Endothelial cell of umbilical vein (primary cell): ENCODE data around the gene DLX6.

Experiments used
- MYC ChIP-seq: IDR thresholded peaks from one replicate; pipeline ENCODE4 v1.6.1; 2011; ENCODE audit warnings: mild to moderate bottlenecking, low read depth, low read length
- POLR2A ChIP-seq: IDR thresholded peaks from 2 replicates; pipeline ENCODE4 v1.6.1; 2012; ENCODE audit warnings: low read depth, mild to moderate bottlenecking, control low read depth, low read length
- POLR2AphosphoS5 ChIP-seq: IDR thresholded peaks from 2 replicates; pipeline ENCODE4 v1.6.1; 2012; ENCODE audit warnings: low read depth, mild to moderate bottlenecking, control low read depth, low read length, moderate library complexity; ENCODE audit not compliant: insufficient read depth
- TF ChIP-seq, protein P1 (sequence below), 2 donors: IDR thresholded peaks; 1 replicate in 1 of 2; 2 replicates in 1 of 2; pipeline ENCODE4 v1.5.1; 2011; ENCODE audit warnings: low read length in 2 of 2, mild to moderate bottlenecking in 2 of 2, moderate library complexity in 2 of 2, control low read depth in 1 of 2, inconsistent platforms in 1 of 2, low read depth in 1 of 2; ENCODE audit not compliant: insufficient read depth in 1 of 2; ENCODE audit errors: extremely low read depth in 1 of 2
- TF ChIP-seq, protein P2 (sequence below): IDR thresholded peaks from 2 replicates; pipeline ENCODE4 v1.6.1; 2011; ENCODE audit not compliant: insufficient read depth, insufficient read length

DNA sequence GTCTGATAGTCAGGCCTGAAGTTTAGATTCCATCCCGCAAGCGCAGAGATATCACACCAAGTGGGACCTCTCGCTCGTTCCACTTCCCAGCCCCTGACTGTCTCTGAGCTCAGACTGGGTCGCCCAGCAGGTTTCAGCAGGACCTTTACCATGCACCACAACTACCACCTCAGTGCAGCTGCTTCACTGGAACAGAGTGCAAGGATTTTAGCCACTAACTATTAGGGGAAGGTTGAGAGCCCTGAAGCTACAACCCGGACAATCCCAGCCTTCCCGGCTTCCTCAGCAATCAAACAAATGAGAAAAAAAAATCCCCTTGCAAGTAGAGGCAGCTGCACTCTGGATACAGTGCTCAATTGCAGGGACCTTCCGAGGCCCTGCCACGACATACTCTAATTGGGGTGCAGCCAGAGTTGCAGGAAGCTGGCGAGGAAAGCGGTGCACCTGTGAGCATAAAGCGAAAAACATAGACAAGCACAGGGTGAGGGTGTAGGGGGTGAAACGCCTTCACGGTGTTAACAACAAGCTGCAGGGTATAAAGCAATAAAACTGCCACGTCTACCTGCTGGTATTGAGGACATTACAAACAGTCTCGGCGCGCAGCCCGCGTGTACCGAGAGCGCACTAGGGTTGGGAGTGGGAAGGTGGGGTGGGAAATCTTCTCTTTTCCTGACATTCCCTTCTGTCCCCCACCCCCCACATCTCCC lies 2.6 kb upstream of the DLX6 start:
- TF ChIP-seq, protein P1, sequence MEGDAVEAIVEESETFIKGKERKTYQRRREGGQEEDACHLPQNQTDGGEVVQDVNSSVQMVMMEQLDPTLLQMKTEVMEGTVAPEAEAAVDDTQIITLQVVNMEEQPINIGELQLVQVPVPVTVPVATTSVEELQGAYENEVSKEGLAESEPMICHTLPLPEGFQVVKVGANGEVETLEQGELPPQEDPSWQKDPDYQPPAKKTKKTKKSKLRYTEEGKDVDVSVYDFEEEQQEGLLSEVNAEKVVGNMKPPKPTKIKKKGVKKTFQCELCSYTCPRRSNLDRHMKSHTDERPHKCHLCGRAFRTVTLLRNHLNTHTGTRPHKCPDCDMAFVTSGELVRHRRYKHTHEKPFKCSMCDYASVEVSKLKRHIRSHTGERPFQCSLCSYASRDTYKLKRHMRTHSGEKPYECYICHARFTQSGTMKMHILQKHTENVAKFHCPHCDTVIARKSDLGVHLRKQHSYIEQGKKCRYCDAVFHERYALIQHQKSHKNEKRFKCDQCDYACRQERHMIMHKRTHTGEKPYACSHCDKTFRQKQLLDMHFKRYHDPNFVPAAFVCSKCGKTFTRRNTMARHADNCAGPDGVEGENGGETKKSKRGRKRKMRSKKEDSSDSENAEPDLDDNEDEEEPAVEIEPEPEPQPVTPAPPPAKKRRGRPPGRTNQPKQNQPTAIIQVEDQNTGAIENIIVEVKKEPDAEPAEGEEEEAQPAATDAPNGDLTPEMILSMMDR (IDR thresholded peaks at IDR 0.05; ENCODE audit: extremely low read depth in 1 of 2, insufficient read depth in 1 of 2, low read depth in 1 of 2, low read length in 2 of 2) = no peak
- TF ChIP-seq, protein P2, sequence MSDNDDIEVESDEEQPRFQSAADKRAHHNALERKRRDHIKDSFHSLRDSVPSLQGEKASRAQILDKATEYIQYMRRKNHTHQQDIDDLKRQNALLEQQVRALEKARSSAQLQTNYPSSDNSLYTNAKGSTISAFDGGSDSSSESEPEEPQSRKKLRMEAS = no peak
- TF ChIP-seq POLR2AphosphoS5 (no peak), POLR2A (no peak), MYC (no peak)
